Activated T-cell treated with anti-CD3 and anti-CD28 coated beads for 1 hour (primary cell): ENCODE data around the gene COL4A1.

ENCODE experiments used
- DNase-seq: peaks from one replicate; pipeline ENCODE4 v3.0.0-alpha.2; 2020; ENCODE audit warnings: low read depth

The COL4A1 gene

GRCh38 chr13:110293037-110293436 is 13.9 kb downstream of the COL4A1 start:
- DNase-seq: no peak

- no peak for DNase-seq
Measured at GRCh38 chr13:110291286-110291685, 15.7 kb downstream of the COL4A1 start.

GRCh38 chr13:110290826-110291225 is 16.1 kb downstream of the COL4A1 start:
- DNase-seq: no peak

- DNase-seq: no peak
Measured at GRCh38 chr13:110290153-110290552, 16.8 kb downstream of the COL4A1 start.

- no peak for DNase-seq
Measured at GRCh38 chr13:110289661-110290060, 17.3 kb downstream of the COL4A1 start.

- no peak for DNase-seq
Measured at GRCh38 chr13:110289174-110289573, 17.8 kb downstream of the COL4A1 start.

GRCh38 chr13:110286833-110287819 is 19.8 kb downstream of the COL4A1 start:
- DNase-seq: no peak

GRCh38 chr13:110285991-110286832 is 20.7 kb downstream of the COL4A1 start:
- DNase-seq: no peak

GRCh38 chr13:110284779-110285484 is 22.0 kb downstream of the COL4A1 start:
- no peak for DNase-seq

- no peak for DNase-seq
Measured at GRCh38 chr13:110283736-110284517, 23.0 kb downstream of the COL4A1 start.

- DNase-seq: no peak
Measured at GRCh38 chr13:110282316-110282841, 24.6 kb downstream of the COL4A1 start.

- DNase-seq: no peak
Measured at GRCh38 chr13:110281736-110282135, 25.2 kb downstream of the COL4A1 start.

GRCh38 chr13:110280985-110281688 is 25.8 kb downstream of the COL4A1 start:
- DNase-seq: no peak

GRCh38 chr13:110280231-110280813 is 26.6 kb downstream of the COL4A1 start:
- DNase-seq: no peak

- no peak for DNase-seq
Measured at GRCh38 chr13:110279684-110280083, 27.3 kb downstream of the COL4A1 start.

- DNase-seq: no peak
Measured at GRCh38 chr13:110278859-110279258, 28.1 kb downstream of the COL4A1 start.

GRCh38 chr13:110277357-110277975 is 29.5 kb downstream of the COL4A1 start:
- no peak for DNase-seq

GRCh38 chr13:110276553-110276950 is 30.4 kb downstream of the COL4A1 start:
- DNase-seq: no peak

GRCh38 chr13:110275931-110276552 is 30.9 kb downstream of the COL4A1 start:
- DNase-seq: no peak
